HPDE6-E6E7 (cell line): ENCODE data around the gene ZBTB45.
A peak's percentile ranks its signal among the peaks of the same experiment; 100 is the strongest.
"Not testable (repeated sequence)": the region's sequence is repeated elsewhere in the genome, so short reads cannot be mapped to it uniquely, and the experiment has no call there.

ENCODE experiments used
- DNase-seq: peaks from one replicate; pipeline ENCODE4 v3.0.0; 2011; ENCODE audit warnings: missing footprints; ENCODE audit errors: extremely low spot score

ZBTB45 gene

DNA sequence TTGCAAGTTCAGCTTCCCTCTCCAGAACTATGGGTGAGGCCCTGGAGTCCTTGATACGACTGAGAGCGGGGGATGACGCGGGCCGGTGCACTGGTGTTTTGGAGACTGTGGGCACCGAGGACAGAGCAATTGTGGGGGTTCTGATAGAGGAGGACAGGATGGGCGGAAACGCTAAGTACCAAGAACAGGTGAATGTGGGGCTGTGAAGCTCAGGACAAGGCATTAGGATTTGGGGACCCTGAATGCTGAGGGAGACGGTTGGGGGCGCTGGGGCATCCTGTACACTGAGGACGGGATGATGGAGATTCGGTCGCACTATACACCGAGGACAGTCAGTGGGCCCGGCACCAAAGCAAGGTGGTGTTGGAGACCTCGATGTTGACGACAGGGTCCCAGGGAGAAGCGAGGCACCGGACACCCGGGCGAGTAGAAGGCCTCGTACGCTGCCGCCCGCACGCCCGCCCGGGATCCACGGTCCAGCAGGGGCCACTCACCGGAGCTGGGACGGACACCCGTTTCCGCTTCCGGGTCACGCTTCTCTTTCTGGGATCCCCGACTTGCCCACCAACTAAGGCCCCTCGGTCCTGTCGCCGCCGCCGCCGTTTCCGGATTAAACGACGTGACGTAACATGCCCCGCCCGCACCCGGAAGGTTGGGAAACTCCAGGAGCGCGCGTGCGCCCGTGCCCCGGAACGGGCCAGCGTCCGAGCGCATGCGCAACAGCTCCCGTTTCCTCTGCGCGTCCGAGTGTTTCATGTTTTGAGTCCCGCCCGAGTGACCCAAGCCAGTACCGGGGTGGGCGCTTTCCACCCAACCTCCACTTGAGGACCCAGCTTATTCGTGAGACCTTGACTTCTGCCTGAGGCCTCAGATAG is 35.1 kb upstream of the ZBTB45 start, which contains the start of gene CHMP2A:
CHMP2A (minus strand) TSS at position 612 of the 875 bp plus-strand sequence. CDS start 893 bp downstream, outside the sequence.
- peak; percentile 92 for DNase-seq

DNA sequence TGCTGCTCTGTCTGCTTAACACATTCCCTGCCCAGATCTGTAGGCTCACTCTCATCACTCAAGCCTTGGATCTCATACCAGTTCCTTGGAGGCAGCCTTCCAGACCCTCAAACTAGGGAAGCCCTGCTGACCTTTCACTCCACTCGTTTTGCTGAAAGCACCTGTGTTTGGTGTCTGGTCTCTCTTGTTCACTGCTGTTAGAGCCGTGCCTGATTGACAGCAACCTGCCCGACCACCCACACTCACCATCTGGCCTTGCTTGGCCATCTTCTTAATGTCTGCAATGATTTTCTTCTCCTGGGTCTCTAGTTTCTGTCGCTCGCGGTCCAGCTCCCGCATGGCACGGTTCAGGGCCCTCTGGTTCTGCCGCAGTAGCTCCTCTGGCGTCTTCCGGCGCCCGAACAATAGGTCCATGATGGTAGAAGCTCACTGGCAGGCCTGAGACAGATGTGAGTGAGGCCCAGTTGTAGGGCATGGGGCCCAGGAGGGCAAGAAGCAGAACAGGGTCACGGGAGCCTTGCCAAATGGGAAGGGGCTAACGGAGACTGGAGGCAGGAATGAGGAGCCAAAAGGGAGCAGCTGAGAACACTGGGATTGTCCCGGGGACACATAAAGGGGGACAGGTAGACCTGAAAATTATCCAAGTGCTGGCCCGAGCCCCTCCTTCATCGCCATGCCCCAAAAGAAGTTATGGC is 34.3 kb upstream of the ZBTB45 start:
- DNase-seq: no peak

DNA sequence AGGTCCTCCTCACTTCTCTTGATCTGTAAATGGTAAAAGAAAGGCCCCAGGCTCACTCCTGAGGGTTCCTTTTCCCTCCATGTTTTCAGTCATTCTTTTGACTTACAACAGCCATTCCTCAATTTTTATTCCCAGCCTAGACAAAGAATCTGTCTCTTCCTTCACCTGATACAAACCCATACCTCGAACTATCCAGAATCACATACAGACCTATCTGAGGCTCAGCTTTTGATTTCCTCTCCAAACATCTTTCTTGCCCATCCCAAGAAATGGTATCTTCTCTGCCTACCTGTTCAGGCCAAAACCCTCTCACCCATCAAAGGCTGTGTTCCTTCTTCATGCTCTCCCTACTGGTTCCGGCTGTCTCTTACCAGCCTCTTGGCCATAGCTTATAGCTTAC is 33.0 kb upstream of the ZBTB45 start:
- no peak for DNase-seq

DNA sequence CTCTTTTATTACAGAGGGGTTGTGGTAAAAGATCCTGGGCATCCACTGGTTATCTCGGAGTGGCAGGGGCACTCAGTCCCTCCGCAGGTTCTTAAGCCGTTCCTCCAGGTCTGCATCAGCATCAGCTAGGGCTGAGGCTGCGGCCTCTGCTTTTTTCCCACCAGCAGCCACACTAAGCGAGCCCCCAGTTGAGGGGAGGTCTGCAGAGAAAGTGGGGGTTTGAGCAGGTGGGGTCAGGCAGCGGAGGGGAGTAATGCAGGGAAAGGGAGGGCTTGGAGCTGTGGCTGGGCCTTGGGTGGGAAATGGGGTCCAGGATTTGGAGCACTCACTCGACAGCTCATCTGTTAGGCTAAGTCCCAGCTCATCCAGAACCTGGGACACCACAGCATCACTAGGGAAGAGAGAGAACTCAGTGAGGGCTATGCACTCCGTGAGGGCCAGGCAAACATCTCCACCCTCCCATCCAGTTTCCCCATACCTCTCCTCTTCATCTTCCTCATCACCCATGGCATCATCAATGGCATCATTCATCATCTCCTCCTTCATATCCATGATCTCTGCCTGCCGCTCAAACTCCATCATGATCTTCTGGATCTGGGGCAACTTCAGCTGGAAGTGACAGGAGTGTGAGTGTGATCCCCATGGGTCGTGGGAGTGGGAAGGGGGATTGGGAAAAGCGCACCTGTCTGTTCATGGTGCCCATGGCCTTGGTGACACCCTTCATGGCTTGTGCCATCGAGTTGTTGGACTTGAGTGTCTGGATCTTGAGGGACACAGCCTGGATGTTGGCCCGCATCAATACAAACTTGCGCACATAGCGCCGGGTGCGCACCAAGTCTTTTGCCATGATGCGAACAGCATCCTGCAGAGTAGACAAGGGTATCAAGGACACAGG is 32.2 kb upstream of the ZBTB45 start:
- no peak for DNase-seq

DNA sequence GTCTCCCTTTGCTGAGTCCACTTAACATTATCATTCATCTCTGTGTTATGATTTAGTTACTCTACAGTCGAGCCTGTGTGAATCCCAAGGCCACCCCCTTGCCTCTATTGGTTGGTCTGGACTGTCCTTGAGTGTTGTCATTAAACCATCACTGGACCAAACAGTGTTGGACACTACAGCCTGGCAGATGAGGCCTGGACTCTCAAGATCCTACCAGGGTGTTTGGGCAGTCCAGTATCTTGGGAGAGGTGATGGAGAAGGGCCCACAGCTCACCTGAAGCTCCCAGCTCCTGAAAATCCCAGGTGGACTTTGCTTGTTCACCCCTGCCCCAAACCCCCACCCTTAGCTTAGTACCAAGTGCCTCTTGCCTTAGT is 31.5 kb upstream of the ZBTB45 start:
- DNase-seq: no peak

DNA sequence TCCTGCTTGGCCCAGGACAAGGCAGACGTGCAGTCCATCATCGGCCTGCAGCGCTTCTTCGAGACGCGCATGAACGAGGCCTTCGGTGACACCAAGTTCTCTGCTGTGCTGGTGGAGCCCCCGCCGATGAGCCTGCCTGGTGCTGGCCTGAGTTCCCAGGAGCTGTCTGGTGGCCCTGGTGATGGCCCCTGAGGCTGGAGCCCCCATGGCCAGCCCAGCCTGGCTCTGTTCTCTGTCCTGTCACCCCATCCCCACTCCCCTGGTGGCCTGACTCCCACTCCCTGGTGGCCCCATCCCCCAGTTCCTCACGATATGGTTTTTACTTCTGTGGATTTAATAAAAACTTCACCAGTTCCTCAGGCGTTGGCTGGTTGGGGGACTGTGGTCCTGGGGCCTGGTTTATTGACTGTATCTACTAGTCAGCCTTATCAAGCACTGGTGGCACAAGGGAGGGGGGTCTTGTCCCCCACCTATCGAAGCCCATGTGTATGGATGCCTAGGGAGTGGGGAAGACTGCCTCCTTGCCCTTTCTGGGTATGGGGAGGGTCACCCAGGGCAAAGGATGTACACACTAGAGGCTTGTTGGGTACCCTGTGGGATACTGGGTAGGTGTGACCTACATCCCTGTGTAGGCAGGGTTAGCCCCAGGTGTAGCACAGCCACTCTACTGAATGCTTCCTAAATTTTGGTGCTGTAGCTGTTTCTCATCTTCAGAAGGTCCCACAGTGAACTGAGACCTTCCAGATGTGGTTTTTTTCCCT is 30.9 kb upstream of the ZBTB45 start:
- no peak for DNase-seq

DNA sequence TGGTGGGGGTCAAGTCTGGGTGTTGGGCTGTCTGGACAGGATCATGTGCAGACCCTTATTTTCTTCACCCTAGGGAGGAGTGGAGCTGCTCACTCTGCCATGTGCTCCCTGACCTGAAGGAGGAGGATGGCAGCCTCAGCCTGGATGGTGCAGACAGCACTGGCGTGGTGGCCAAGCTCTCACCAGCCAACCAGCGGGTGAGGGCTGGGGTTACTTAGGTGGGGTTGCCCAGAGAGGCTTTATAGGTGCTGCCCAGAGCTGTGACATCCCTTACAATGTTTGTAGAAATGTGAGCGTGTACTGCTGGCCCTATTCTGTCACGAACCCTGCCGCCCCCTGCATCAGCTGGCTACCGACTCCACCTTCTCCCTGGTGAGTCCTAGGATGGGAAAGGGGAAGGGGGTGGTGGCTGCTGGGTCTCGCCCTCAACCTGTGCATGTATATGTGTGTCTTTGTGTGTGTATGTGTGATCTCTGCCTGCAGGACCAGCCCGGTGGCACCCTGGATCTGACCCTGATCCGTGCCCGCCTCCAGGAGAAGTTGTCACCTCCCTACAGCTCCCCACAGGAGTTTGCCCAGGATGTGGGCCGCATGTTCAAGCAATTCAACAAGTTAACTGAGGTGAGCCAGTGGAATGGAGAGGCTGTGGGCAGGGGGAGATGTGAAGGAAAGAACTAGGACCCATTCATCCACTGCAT is 30.2 kb upstream of the ZBTB45 start:
- no peak for DNase-seq

DNA sequence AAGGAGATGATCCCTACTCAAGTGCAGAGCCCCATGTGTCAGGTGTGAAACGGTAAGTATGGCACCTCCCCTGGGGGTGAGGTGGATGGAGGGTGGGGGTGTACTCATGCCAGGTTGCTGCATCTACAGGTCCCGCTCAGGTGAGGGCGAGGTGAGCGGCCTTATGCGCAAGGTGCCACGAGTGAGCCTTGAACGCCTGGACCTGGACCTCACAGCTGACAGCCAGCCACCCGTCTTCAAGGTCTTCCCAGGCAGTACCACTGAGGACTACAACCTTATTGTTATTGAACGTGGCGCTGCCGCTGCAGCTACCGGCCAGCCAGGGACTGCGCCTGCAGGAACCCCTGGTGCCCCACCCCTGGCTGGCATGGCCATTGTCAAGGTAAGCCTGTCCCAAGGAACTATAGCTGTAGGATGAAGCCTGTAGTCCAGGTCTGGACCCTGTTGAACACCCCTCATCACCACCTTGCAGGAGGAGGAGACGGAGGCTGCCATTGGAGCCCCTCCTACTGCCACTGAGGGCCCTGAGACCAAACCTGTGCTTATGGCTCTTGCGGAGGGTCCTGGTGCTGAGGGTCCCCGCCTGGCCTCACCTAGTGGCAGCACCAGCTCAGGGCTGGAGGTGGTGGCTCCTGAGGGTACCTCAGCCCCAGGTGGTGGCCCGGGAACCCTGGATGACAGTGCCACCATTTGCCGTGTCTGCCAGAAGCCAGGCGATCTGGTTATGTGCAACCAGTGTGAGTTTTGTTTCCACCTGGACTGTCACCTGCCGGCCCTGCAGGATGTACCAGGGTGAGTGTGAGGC is 29.5 kb upstream of the ZBTB45 start:
- no peak for DNase-seq

DNA sequence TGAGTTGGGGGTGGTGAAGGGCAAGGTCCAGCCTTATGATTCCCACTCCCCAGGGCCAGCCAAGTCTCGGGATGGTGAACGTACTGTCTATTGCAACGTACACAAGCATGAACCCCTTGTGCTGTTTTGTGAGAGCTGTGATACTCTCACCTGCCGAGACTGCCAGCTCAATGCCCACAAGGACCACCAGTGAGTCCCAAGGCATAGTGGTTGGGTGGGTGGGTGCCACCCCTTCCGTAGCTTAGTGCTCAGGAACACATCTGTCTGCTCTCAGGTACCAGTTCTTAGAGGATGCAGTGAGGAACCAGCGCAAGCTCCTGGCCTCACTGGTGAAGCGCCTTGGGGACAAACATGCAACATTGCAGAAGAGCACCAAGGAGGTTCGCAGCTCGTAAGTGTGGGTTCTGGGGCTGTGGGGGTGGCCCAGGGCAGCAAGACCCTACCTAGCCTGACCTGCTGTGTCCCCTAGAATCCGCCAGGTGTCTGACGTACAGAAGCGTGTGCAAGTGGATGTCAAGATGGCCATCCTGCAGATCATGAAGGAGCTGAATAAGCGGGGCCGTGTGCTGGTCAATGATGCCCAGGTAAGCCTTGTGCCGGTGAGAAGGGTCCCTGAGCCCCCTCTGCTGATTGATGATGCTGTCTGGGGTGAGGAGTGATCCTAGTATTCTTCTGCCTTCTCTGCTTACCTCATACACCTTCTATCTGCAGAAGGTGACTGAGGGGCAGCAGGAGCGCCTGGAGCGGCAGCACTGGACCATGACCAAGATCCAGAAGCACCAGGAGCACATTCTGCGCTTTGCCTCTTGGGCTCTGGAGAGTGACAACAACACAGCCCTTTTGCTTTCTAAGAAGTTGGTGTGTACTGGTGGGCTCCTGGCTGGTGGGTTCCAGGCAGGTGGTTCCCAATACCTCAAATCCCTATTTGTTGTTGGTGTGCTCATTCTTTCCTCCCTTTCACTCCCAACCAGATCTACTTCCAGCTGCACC is 28.0 kb upstream of the ZBTB45 start:
- no peak for DNase-seq

DNA sequence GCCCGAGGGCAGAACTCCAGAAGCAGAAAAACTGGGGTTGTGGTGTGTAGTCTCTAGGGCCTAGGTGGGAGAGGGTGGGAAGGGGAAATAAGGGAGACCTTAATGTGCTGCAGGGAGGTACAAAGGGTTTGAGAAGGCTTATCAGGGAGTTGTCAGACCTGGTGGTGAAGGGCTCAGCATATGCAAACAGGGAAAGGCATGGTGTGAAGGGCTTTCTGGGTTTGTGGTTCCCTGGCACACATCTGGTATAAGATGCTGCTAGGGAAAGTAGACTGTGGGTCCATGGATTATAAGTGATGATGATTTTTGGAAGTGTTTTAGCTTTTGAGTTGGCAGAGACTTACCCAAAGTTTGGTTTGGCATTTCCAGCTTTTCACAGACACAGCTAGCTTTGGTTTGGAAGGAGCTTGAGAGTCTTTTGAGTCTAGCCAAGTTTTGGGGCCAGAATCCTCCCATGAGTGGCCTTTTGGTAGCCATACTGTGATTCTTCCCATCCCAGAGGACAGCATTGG is 26.5 kb upstream of the ZBTB45 start:
- DNase-seq: no peak

DNA sequence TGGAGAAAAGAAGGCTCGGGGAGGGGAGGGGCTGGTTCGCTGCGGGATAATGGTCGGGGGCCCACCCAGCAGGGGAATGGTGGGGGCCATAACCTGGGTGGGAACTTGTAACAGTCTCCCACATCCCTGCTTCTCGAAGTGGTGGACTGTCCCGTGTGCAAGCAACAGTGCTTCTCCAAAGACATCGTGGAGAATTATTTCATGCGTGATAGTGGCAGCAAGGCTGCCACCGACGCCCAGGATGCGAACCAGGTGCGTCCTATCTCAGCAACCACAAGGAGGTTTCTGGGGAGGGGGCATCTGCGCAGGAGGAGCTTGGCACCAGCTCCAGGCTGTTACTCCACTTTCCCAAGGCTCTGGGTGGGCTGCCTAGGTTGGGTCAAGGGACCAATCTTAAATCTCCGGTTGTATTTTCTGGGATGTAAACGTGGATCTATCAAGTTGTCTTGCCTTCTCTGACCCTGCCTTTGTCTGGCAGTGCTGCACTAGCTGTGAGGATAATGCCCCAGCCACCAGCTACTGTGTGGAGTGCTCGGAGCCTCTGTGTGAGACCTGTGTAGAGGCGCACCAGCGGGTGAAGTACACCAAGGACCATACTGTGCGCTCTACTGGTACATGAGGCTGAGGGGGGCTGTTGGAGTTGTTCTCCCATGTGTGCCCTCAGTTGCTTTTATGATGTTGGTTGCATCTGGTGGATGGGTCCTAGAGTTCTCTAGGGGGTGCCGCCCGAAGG is 25.8 kb upstream of the ZBTB45 start:
- no peak for DNase-seq

DNA sequence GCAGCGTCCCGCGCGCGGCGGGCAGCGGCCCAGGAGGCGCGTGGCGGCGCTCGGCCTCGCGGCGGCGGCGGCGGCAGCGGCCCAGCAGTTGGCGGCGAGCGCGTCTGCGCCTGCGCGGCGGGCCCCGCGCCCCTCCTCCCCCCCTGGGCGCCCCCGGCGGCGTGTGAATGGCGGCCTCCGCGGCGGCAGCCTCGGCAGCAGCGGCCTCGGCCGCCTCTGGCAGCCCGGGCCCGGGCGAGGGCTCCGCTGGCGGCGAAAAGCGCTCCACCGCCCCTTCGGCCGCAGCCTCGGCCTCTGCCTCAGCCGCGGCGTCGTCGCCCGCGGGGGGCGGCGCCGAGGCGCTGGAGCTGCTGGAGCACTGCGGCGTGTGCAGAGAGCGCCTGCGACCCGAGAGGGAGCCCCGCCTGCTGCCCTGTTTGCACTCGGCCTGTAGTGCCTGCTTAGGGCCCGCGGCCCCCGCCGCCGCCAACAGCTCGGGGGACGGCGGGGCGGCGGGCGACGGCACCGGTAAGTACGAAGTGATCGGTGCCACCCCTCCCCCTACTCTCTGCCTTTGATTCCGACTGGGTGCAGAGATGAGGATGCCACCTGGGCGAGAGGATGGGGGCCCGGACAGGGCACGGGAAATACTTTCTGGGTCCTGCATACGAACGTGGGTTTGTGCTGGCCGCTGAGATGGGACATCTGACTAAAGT is 25.1 kb upstream of the ZBTB45 start:
- DNase-seq: no peak

DNA sequence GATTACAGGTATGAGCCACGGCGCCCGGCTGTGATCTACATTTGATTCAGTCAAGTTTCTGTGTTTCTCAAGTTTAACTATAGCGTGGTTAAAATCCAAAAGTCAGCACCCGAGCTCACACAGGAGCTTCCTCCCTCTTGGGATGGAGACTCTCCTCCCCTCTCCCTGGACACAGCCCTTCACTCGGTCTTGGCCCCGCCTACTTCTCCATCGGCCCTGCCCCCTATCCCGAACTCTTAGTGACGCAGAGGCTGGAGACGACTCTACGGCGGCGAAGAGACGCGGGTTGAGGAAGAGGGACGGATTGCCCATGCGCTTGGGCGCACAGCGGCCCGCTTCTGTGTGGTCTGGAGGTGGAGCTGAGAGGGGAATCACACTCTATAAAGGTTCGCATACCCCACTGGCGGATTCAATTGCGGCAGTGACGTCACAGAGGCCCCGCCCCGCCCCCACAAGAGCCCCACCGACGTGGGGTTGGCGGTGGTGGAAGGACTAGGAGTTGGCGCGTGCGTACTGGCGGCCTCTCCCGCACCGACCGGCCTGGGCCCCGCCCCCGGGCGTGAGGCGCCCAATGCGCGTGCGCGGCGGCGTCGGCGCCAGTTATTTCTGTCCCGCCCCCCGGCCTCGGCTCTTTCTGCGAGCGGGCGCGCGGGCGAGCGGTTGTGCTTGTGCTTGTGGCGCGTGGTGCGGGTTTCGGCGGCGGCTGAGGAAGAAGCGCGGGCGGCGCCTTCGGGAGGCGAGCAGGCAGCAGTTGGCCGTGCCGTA is 24.4 kb upstream of the ZBTB45 start, which contains the start of gene TRIM28:
TRIM28 (plus strand) TSS at position 239 of the 765 bp plus-strand sequence. CDS start 694 bp downstream, outside the sequence.
- peak; percentile 99 for DNase-seq

DNA sequence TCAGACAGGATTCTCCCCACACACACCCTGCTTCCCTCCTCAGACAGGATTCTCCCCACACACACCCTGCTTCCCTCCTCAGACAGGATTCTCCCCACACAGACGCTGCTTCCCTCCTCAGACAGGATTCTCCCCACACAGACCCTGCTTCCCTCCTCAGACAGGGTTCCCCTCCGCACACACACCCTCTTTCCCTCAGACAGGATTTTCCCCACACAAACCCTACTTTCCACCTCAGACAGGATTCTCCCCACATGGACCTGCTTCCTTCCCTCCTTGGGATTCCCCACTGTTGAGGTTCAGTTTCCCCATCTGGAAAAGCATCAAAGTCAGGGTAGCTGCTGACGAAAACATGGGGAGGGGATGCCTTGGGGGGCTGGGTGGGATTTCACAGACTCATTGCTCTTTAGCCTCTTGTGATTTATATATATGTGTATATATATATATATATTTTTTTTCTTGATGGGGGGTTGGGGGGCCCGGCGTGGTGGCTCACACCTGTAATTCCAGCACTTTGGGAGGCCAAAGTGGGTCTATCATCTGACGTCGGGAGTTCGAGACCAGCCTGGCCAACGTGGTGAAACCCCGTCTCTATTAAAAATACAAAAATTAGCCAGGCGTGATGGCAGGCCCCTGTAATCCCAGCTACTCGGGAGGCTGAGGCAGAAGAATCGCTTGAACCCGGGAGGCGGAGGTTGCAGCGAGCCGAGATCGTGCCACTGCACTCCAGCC is 23.2 kb upstream of the ZBTB45 start:
- DNase-seq: not testable (repeated sequence)

DNA sequence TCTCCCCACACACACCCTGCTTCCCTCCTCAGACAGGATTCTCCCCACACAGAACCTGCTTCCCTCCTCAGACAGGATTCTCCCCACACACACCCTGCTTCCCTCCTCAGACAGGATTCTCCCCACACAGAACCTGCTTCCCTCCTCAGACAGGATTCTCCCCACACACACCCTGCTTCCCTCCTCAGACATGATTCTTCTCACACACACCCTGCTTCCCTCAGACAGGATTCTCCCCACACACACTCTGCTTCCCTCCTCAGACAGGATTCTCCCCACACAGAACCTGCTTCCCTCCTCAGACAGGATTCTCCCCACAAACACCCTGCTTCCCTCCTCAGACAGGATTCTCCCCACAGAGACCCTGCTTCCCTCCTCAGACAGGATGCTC is 19.6 kb upstream of the ZBTB45 start:
- DNase-seq: not testable (repeated sequence)
